Measurements from ENCODE around the gene RNF26. TPM values are rescaled to one million over a fixed set of nuclear protein-coding genes. Genes with fewer than 3 reads are reported as not detected.

The RNF26 gene
- total RNA-seq, 1 experiment from 2014 or later: 6.1 TPM

- DNase-seq (ENCODE audit: extremely low read depth, low read depth): no peak
Observed at GRCh38 chr11:119335091-119335654, 846 bp downstream of the RNF26 start.

GRCh38 chr11:119335655-119336543 is 1.6 kb downstream of the RNF26 start:
- DNase-seq (ENCODE audit: extremely low read depth, low read depth): no peak

- DNase-seq (ENCODE audit: extremely low read depth, low read depth): no peak
Observed at GRCh38 chr11:119336744-119337469, 2.6 kb downstream of the RNF26 start.

- DNase-seq (ENCODE audit: extremely low read depth, low read depth): no peak
Observed at GRCh38 chr11:119337581-119338317, 3.4 kb downstream of the RNF26 start.

- DNase-seq (ENCODE audit: extremely low read depth, low read depth): no peak
Observed at GRCh38 chr11:119338318-119338890, 4.1 kb downstream of the RNF26 start.

GRCh38 chr11:119338965-119339588 is 4.8 kb downstream of the RNF26 start:
- no peak for DNase-seq (ENCODE audit: extremely low read depth, low read depth)

GRCh38 chr11:119339589-119340334 is 5.4 kb downstream of the RNF26 start:
- DNase-seq (ENCODE audit: extremely low read depth, low read depth): no peak

GRCh38 chr11:119340335-119341221 is 6.3 kb downstream of the RNF26 start, which contains the start of gene C1QTNF5:
C1QTNF5 (minus strand) TSS chr11:119340883; CDS start chr11:119340397, 486 bp downstream.
- DNase-seq (ENCODE audit: extremely low read depth, low read depth): no peak

- DNase-seq (ENCODE audit: extremely low read depth, low read depth): no peak
Observed at GRCh38 chr11:119341222-119342022, 7.1 kb downstream of the RNF26 start.

- DNase-seq (ENCODE audit: extremely low read depth, low read depth): no peak
Observed at GRCh38 chr11:119342023-119342300, 7.6 kb downstream of the RNF26 start.

GRCh38 chr11:119342362-119343130 is 8.2 kb downstream of the RNF26 start:
- no peak for DNase-seq (ENCODE audit: extremely low read depth, low read depth)

GRCh38 chr11:119343726-119344125 is 9.4 kb downstream of the RNF26 start:
- DNase-seq (ENCODE audit: extremely low read depth, low read depth): no peak

- no peak for DNase-seq (ENCODE audit: extremely low read depth, low read depth)
Observed at GRCh38 chr11:119344291-119345010, 10.1 kb downstream of the RNF26 start.

- no peak for DNase-seq (ENCODE audit: extremely low read depth, low read depth)
Observed at GRCh38 chr11:119345685-119346084, 11.4 kb downstream of the RNF26 start.

GRCh38 chr11:119346605-119347004 is 12.3 kb downstream of the RNF26 start, which contains the start of gene MFRP:
MFRP (minus strand) TSS chr11:119346705; CDS start chr11:119346513, 192 bp downstream.
- no peak for DNase-seq (ENCODE audit: extremely low read depth, low read depth)

GRCh38 chr11:119347242-119347641 is 12.9 kb downstream of the RNF26 start:
- no peak for DNase-seq (ENCODE audit: extremely low read depth, low read depth)
